ENCODE data around the gene CALU.
A peak's percentile ranks its signal among the peaks of the same experiment; 100 is the strongest.

Gene CALU

GRCh38 chr7:128725531-128725930 is 13.6 kb upstream of the CALU start:
- DNase-seq: no peak

- peak; percentile 28 for DNase-seq
Observed at GRCh38 chr7:128726059-128726736, 13.0 kb upstream of the CALU start.

- DNase-seq: no peak
Observed at GRCh38 chr7:128726737-128727072, 12.5 kb upstream of the CALU start.

GRCh38 chr7:128727239-128727638 is 11.9 kb upstream of the CALU start:
- DNase-seq: no peak

- peak; percentile 10 for DNase-seq
Observed at GRCh38 chr7:128728598-128728997, 10.6 kb upstream of the CALU start.

GRCh38 chr7:128729494-128729893 is 9.7 kb upstream of the CALU start:
- no peak for DNase-seq

GRCh38 chr7:128731184-128731583 is 8.0 kb upstream of the CALU start:
- no peak for DNase-seq

- DNase-seq: no peak
Observed at GRCh38 chr7:128732521-128733277, 6.5 kb upstream of the CALU start.

GRCh38 chr7:128733278-128733645 is 5.9 kb upstream of the CALU start:
- DNase-seq: no peak

- DNase-seq: no peak
Observed at GRCh38 chr7:128734890-128735289, 4.3 kb upstream of the CALU start.

GRCh38 chr7:128735436-128735835 is 3.7 kb upstream of the CALU start:
- no peak for DNase-seq

- DNase-seq: no peak
Observed at GRCh38 chr7:128737441-128737840, 1.7 kb upstream of the CALU start.

- DNase-seq: no peak
Observed at GRCh38 chr7:128737867-128738385, 1.2 kb upstream of the CALU start.

- no peak for DNase-seq
Observed at GRCh38 chr7:128738570-128739047, 550 bp upstream of the CALU start.

- peak; percentile 40 for DNase-seq
Observed at GRCh38 chr7:128739990-128740682, 977 bp downstream of the CALU start.

GRCh38 chr7:128740996-128741395 is 1.8 kb downstream of the CALU start:
- peak; percentile 31 for DNase-seq

- DNase-seq: no peak
Observed at GRCh38 chr7:128741491-128741890, 2.3 kb downstream of the CALU start.

- no peak for DNase-seq
Observed at GRCh38 chr7:128742206-128742605, 3.0 kb downstream of the CALU start.

- no peak for DNase-seq
Observed at GRCh38 chr7:128743112-128743772, 4.1 kb downstream of the CALU start.

- DNase-seq: no peak
Observed at GRCh38 chr7:128744366-128744905, 5.3 kb downstream of the CALU start.

- DNase-seq: no peak
Observed at GRCh38 chr7:128745706-128746105, 6.5 kb downstream of the CALU start.

GRCh38 chr7:128747327-128748079 is 8.3 kb downstream of the CALU start:
- DNase-seq: no peak

Measured in eye (tissue), 1 donor.